SK-N-SH (cell line): Measurements from ENCODE around the gene DDO.

ENCODE experiments used
- ELF1 ChIP-seq: IDR thresholded peaks from 2 replicates; pipeline ENCODE4 v1.4.0; 2012
- GATA2 ChIP-seq: sonication (generic); formaldehyde crosslinking; IDR thresholded peaks from 2 replicates; pipeline ENCODE4 v1.5.0; 2020; ENCODE audit warnings: mild to moderate bottlenecking, missing genetic modification reagents
- MXI1 ChIP-seq: IDR thresholded peaks from 2 replicates; pipeline ENCODE4 v1.6.1; 2012; ENCODE audit warnings: mild to moderate bottlenecking, low read depth, low read length, improper control_type of control experiment
- NFIC ChIP-seq: IDR thresholded peaks from 2 replicates; pipeline ENCODE4 v1.4.0; 2012; ENCODE audit warnings: borderline replicate concordance
- POLR2AphosphoS5 ChIP-seq: IDR thresholded peaks from 2 replicates; pipeline ENCODE4 v1.6.1; 2012; ENCODE audit warnings: low read depth, low read length
- REST ChIP-seq: IDR thresholded peaks from 2 replicates; pipeline ENCODE4 v1.6.1; 2012; ENCODE audit warnings: mild to moderate bottlenecking, low read depth, low read length, moderate library complexity
- RFX5 ChIP-seq: IDR thresholded peaks from 2 replicates; pipeline ENCODE4 v1.6.1; 2012; ENCODE audit warnings: mild to moderate bottlenecking, improper control_type of control experiment, low read length
- YY1 ChIP-seq: IDR thresholded peaks from 2 replicates; pipeline ENCODE4 v1.4.0; 2012; ENCODE audit warnings: low read depth, mild to moderate bottlenecking
- TF ChIP-seq, protein P1 (sequence below): fragments of 200-600 bp; sonication (generic); IDR thresholded peaks from 2 replicates; pipeline ENCODE4 v1.6.1; 2017; ENCODE audit warnings: antibody characterized with exemption, mild to moderate bottlenecking, moderate library complexity

DNA sequence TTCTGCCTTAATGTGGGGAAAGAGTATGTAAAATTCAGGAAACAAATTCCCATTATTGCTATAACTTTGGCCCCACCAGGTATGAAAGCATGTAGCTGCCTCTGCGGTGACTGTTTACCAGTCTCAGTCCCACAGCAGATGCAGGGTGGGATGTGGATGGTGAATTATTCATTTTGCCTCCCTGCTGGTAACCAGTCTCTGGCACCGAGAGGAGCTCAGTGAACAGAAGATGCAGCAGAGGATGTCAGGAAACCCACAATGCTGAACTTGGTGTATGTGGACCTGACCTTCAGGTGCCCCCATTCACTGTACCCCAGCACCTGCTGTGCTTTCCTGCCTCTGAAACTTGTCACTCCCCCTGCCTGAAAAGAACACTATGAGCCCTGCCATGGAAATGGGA lies 48.4 kb downstream of the DDO start:
- TF ChIP-seq YY1 = no peak
- TF ChIP-seq, protein P1, sequence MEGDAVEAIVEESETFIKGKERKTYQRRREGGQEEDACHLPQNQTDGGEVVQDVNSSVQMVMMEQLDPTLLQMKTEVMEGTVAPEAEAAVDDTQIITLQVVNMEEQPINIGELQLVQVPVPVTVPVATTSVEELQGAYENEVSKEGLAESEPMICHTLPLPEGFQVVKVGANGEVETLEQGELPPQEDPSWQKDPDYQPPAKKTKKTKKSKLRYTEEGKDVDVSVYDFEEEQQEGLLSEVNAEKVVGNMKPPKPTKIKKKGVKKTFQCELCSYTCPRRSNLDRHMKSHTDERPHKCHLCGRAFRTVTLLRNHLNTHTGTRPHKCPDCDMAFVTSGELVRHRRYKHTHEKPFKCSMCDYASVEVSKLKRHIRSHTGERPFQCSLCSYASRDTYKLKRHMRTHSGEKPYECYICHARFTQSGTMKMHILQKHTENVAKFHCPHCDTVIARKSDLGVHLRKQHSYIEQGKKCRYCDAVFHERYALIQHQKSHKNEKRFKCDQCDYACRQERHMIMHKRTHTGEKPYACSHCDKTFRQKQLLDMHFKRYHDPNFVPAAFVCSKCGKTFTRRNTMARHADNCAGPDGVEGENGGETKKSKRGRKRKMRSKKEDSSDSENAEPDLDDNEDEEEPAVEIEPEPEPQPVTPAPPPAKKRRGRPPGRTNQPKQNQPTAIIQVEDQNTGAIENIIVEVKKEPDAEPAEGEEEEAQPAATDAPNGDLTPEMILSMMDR = no peak
- no peak for TF ChIP-seq POLR2AphosphoS5
- TF ChIP-seq RFX5 = no peak
- TF ChIP-seq REST = no peak
- no peak for TF ChIP-seq NFIC
- no peak for TF ChIP-seq ELF1
- no peak for TF ChIP-seq MXI1
- TF ChIP-seq GATA2 (CRISPR knock-in tag) = no peak
